Keratinocyte (primary cell): ENCODE data around the gene GNPTG. TPM values are rescaled to one million over a fixed set of nuclear protein-coding genes. Genes with fewer than 3 reads are reported as not detected.
"Not testable (repeated sequence)": the region's sequence is repeated elsewhere in the genome, so short reads cannot be mapped to it uniquely, and the experiment has no call there.

Experiments used
- DNase-seq: peaks from one replicate; pipeline ENCODE4 v3.0.0-alpha.2; 2011; ENCODE audit warnings: low read depth, missing footprints, low spot score
- FAIRE-seq: peaks from 2 replicates; lab custom pipeline; 2011; peaks lifted over from hg19 to GRCh38; lab: Jason Lieb, UNC
- H2AFZ ChIP-seq: 2 replicates; pipeline ENCODE4 v1.6.0; 2012; ENCODE audit warnings: low read length, control low read depth, inconsistent platforms; ENCODE audit not compliant: control insufficient read depth
- H3K27ac ChIP-seq: 2 replicates; pipeline ENCODE4 v1.5.1; 2011; ENCODE audit warnings: low read length; ENCODE audit not compliant: control insufficient read depth, insufficient read depth
- H3K27me3 ChIP-seq: 3 replicates; pipeline ENCODE4 v1.6.0; 2011; ENCODE audit warnings: low read length; ENCODE audit not compliant: control insufficient read depth, insufficient read depth; ENCODE audit errors: extremely low read depth
- H3K36me3 ChIP-seq, 2 experiments: 2 replicates in 1 of 2; 3 replicates in 1 of 2; pipeline ENCODE4 v1.5.1; 2011; ENCODE audit warnings: low read length in 2 of 2, mild to moderate bottlenecking in 1 of 2; ENCODE audit not compliant: control insufficient read depth in 2 of 2, insufficient read depth in 2 of 2; ENCODE audit errors: extremely low read depth in 1 of 2
- H3K4me1 ChIP-seq: 3 replicates; pipeline ENCODE4 v1.5.1; 2011; ENCODE audit warnings: low read length; ENCODE audit not compliant: control insufficient read depth, insufficient read depth; ENCODE audit errors: extremely low read depth
- H3K4me2 ChIP-seq: 3 replicates; pipeline ENCODE4 v1.6.0; 2011; ENCODE audit warnings: low read depth, low read length; ENCODE audit not compliant: control insufficient read depth, insufficient read depth; ENCODE audit errors: extremely low read depth
- H3K4me3 ChIP-seq, 3 experiments: fragments of 200-600 bp in 1 of 3; sonication (generic) in 1 of 3; 2 replicates in 2 of 3; 3 replicates in 1 of 3; pipeline ENCODE4 v1.5.1; 2011 to 2016; ENCODE audit warnings: low read length in 3 of 3, mild to moderate bottlenecking in 3 of 3, control low read depth in 2 of 3, inconsistent platforms in 1 of 3, low read depth in 1 of 3, mixed read lengths in 1 of 3, mixed run types in 1 of 3, moderate library complexity in 1 of 3; ENCODE audit not compliant: control insufficient read depth in 2 of 3, insufficient read depth in 2 of 3; ENCODE audit errors: extremely low read depth in 1 of 3
- H3K79me2 ChIP-seq: 2 replicates; pipeline ENCODE4 v1.6.0; 2012; ENCODE audit warnings: low read length; ENCODE audit not compliant: control insufficient read depth, insufficient read depth
- H3K9ac ChIP-seq: 3 replicates; pipeline ENCODE4 v1.6.0; 2011; ENCODE audit warnings: low read length; ENCODE audit not compliant: control insufficient read depth, insufficient read depth; ENCODE audit errors: extremely low read depth
- H3K9me1 ChIP-seq: 3 replicates; pipeline ENCODE4 v1.6.0; 2011; ENCODE audit warnings: low read length; ENCODE audit not compliant: control insufficient read depth, insufficient read depth; ENCODE audit errors: extremely low read depth
- H3K9me3 ChIP-seq: 2 replicates; pipeline ENCODE4 v1.5.1; 2012; ENCODE audit warnings: low read depth, low read length; ENCODE audit not compliant: control insufficient read depth
- H4K20me1 ChIP-seq: 3 replicates; pipeline ENCODE4 v1.6.0; 2011; ENCODE audit warnings: low read length; ENCODE audit not compliant: control insufficient read depth, insufficient read depth; ENCODE audit errors: extremely low read depth
- EZH2 ChIP-seq: IDR thresholded peaks from one replicate; pipeline ENCODE4 v1.6.1; 2012; ENCODE audit warnings: inconsistent platforms, mild to moderate bottlenecking, low read length, moderate library complexity
- dilution Hi-C: fragments of 300-500 bp; cut with MboI; formaldehyde crosslinking; loops from one replicate; pipeline ENCODE4 v1.7.0; 2020; ENCODE audit warnings: low sequenced_read_pairs; ENCODE audit not compliant: extremely low pct_ligation_motif_present
- polyA plus RNA-seq, 5 experiments: library from polyadenylated mRNA; depleted of rRNA in 3 of 5; stranded (reverse) in 3 of 5; stranded (forward) in 1 of 5; unstranded in 1 of 5; fragments of >200 nt; gene quantifications; 1 replicate in 1 of 5; 2 replicates in 3 of 5; 3 replicates in 1 of 5; pipeline versions ENCODE4 v1.2.1 to v1.2.3, GENCODE V29; 2011 to 2012; ENCODE audit warnings: missing spikeins in 2 of 5, low read depth in 1 of 5, low replicate concordance in 1 of 5
- TF ChIP-seq, protein P1 (sequence below), 3 experiments: IDR thresholded peaks in 1 of 3; conservative IDR thresholded peaks in 1 of 3; optimal IDR thresholded peaks in 1 of 3; 2 replicates in 2 of 3; 3 replicates in 1 of 3; pipeline versions ENCODE3 to v1.5.1; 2011; ENCODE audit warnings: low read length in 3 of 3, mild to moderate bottlenecking in 3 of 3, moderate library complexity in 2 of 3, control low read depth in 1 of 3, inconsistent platforms in 1 of 3; ENCODE audit not compliant: insufficient read depth in 2 of 3; ENCODE audit errors: extremely low read depth in 1 of 3

Gene GNPTG
- polyA plus RNA-seq, 1 donor (not counting 4 experiments of a cell fraction or from before 2014, with no cell fraction given), result 30.9 TPM

DNA sequence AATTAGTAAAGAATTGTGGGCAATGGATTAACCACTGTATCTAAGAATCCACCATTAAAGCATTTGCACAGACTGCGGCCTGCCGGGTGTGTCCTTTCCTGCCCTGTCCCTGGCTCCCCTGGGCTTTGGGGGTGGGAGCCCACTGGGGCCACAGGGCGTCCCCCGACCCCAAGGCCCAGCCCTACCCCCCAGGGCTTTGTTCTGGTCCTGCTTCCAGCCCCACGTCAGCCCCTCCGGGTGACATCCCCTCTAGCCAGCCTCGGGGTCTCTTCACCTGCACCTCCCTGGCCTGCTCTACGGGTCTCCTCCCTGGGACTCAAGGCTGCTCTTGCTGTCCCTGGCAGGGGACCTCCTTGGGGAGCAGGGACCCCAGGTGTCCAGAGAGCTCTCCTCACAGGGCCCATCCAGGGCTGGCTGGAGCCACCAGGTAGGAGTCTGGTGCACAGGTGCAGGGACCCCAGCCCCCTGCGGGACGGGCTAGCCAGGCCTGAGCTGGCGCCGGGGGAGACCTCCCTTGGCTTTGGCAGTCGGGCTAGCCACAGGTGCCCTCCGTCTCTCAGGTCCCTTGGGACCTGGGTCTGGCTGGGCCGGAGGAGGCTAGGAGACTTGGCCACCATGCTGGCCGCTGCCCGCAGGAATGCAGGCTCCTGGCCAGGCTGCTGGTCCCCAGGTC, 24.6 kb upstream of the GNPTG start:
- FAIRE-seq (no peak), DNase-seq (no peak)
- no peaks in the 10 kb centered on the region for H3K9me1 ChIP-seq
- peaks cover 7 to 10% of the 10 kb centered on the region in 2 experiments for H3K36me3 ChIP-seq
- no peak for TF ChIP-seq EZH2
- TF ChIP-seq, protein P1, sequence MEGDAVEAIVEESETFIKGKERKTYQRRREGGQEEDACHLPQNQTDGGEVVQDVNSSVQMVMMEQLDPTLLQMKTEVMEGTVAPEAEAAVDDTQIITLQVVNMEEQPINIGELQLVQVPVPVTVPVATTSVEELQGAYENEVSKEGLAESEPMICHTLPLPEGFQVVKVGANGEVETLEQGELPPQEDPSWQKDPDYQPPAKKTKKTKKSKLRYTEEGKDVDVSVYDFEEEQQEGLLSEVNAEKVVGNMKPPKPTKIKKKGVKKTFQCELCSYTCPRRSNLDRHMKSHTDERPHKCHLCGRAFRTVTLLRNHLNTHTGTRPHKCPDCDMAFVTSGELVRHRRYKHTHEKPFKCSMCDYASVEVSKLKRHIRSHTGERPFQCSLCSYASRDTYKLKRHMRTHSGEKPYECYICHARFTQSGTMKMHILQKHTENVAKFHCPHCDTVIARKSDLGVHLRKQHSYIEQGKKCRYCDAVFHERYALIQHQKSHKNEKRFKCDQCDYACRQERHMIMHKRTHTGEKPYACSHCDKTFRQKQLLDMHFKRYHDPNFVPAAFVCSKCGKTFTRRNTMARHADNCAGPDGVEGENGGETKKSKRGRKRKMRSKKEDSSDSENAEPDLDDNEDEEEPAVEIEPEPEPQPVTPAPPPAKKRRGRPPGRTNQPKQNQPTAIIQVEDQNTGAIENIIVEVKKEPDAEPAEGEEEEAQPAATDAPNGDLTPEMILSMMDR (optimal IDR thresholded peaks at IDR 0.05 in 1 of 3, IDR thresholded peaks at IDR 0.05 in 1 of 3, conservative IDR thresholded peaks at IDR 0.05 in 1 of 3; ENCODE audit: extremely low read depth in 1 of 3, insufficient read depth in 2 of 3, low read length in 3 of 3), result no peak
- H2AFZ ChIP-seq, result no peak overlapping the region
- H3K79me2 ChIP-seq, result no peaks in the 10 kb centered on the region
- H3K9ac ChIP-seq, result no peak overlapping the region
- no peak overlapping the region for H3K4me3 ChIP-seq
- no peak overlapping the region for H3K27ac ChIP-seq
- no peaks in the 10 kb centered on the region for H3K9me3 ChIP-seq
- H4K20me1 ChIP-seq, result peaks cover 3% of the 10 kb centered on the region
- dilution Hi-C loops, result no loop called here
- H3K4me2 ChIP-seq, result no peak overlapping the region
- peaks cover 10% of the 10 kb centered on the region for H3K27me3 ChIP-seq
- no peaks in the 10 kb centered on the region for H3K4me1 ChIP-seq

DNA sequence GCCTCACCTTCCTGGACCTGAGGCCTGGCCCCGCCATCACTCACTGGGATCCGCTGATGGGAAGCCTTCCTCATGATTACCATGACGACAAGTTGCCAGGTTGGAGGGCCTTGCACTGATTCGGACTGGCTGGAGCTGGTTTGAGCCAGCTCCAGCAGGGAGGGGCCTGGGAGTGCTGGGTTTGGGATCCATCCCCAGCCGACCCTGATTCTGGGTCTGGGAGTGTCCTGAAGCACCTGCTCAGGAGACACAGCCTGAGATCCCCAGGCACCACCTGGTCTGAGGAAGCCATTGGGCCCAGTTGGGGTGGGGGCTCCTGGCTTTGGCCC, 24.1 kb upstream of the GNPTG start:
- FAIRE-seq (no peak), DNase-seq (no peak)
- Histone ChIP-seq H2AFZ (no peak overlapping the region), H3K79me2 (no peaks in the 10 kb centered on the region), H3K9me3 (no peaks in the 10 kb centered on the region), H3K4me2 (no peak overlapping the region), H3K27me3 (peaks cover 15% of the 10 kb centered on the region), H3K9me1 (no peaks in the 10 kb centered on the region), H3K4me1 (no peaks in the 10 kb centered on the region), H3K27ac (no peak overlapping the region), H3K9ac (no peak overlapping the region), H4K20me1 (peaks cover 3% of the 10 kb centered on the region), H3K36me3 (peaks cover 7 to 8% of the 10 kb centered on the region in 2 experiments), H3K4me3 (no peak overlapping the region)
- dilution Hi-C loops, result no loop called here
- TF ChIP-seq EZH2, result no peak
- TF ChIP-seq, protein P1 (optimal IDR thresholded peaks at IDR 0.05 in 1 of 3, IDR thresholded peaks at IDR 0.05 in 1 of 3, conservative IDR thresholded peaks at IDR 0.05 in 1 of 3; ENCODE audit: extremely low read depth in 1 of 3, insufficient read depth in 2 of 3, low read length in 3 of 3), result no peak

DNA sequence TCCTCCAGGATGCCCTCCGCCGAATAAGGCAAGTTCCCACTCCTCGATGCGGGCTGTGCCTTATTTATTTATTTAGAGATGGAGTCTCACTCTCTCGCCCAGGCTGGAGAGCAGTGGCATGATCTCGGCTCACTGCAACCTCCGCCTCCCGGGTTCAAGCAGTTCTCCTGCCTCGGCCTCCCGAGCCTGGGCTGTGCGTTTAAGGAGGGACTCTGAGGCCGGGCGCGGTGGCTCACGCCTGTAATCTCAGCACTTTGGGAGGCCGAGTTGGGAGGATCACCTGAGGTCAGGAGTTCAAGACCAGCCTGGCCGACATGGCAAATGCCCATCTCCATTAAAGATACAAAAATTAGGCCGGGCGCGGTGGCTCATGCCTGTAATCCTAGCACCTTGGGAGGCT, 23.6 kb upstream of the GNPTG start:
- dilution Hi-C loops, H3K27ac ChIP-seq, H3K9me3 ChIP-seq, H2AFZ ChIP-seq, H3K4me3 ChIP-seq, DNase-seq, H4K20me1 ChIP-seq, FAIRE-seq, H3K9me1 ChIP-seq, H3K4me1 ChIP-seq, H3K79me2 ChIP-seq, H3K4me2 ChIP-seq, H3K9ac ChIP-seq, H3K36me3 ChIP-seq: not testable (repeated sequence)
- H3K27me3 ChIP-seq, result peaks cover 20% of the 10 kb centered on the region

DNA sequence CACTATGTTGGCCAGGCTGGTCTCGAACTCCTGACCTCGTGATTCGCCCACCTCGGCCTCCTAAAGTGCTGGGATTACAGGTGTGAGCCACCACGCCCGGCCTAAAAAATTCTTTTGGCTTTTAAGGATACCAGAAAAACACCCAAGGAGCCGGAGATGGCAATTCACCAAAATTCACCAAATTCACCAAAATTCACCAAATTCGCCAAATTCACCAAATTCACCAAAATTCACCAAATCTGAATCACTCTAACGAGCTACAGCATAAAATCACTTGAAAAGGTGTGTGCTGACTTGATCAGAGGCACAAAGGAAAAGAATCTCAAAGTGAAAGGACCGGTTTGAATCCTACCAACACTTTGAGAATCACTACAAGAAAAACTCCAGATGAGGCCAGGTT, 22.8 kb upstream of the GNPTG start:
- H3K79me2 ChIP-seq, H3K4me2 ChIP-seq, DNase-seq, H3K4me1 ChIP-seq, H2AFZ ChIP-seq, H3K36me3 ChIP-seq, H3K27ac ChIP-seq, H3K4me3 ChIP-seq, H3K9me1 ChIP-seq, H3K9ac ChIP-seq, H3K9me3 ChIP-seq, dilution Hi-C loops, FAIRE-seq, H4K20me1 ChIP-seq: not testable (repeated sequence)
- H3K27me3 ChIP-seq, result peaks cover 28% of the 10 kb centered on the region
